H4 (cell line): Measurements from ENCODE around the gene VDR. TPM values are rescaled to one million over a fixed set of nuclear protein-coding genes. Genes with fewer than 3 reads are reported as not detected.

ENCODE experiments used
- DNase-seq: peaks from one replicate; pipeline ENCODE4 v3.0.0-alpha.2; 2015; ENCODE audit warnings: low spot score
- total RNA-seq: library from RNA; depleted of rRNA; stranded (reverse); fragments of >200 nt; shearing (Covaris generic); gene quantifications from 2 replicates; pipeline ENCODE4 v1.2.3, GENCODE V29; 2014; rRNA removed

The VDR gene
- total RNA-seq: 5.6 and 7.3 TPM in 2 replicates

DNA sequence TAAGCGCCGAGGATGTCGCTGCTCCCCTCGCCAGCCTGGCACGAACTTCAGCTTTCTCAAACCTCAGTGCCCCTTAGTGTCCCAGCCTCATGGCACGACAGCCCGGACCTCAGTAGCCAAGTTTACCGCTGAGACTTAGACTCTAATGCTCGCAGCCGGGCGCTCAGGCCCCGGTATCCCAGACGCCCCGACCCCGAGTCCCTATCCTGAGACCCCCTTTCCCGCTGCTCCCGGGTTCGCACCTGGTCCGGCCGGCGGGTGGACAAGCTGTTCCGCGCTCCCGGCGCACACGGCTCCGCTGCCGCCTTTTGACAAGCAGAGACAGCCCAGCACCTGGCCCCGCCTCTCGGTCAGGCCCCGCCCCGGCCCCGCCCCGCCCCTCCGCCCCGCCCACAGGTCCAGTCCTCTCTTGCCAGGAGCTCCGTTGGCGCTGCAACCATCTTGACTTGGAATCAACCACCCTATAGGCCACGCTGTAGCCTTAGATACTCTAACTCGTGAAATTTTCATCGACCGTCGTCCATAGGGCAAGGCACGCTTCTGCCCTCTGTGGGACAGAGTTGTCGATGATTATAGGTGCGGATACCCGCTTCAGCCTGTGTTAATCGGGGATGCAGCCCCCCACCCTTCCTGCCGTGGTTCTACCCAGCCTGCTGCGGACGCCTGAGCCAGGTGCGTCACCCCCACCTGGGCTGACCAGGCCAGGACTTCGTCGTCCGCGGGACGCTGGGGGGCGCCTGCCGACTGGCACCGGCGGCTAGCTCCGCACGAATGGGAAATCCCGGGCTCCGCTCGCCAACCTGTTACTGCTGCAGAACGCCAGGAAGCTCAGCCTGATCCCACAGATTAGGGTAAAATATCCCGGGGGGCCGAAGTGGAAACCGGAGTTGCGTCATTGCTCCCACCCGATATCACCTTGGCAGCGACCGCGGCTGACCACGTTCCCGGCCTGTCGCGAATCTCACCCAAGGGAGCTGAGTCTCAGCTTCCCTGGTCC is at the start of gene VDR:
TSS of gene VDR (minus strand) at position 282 of the 997 bp plus-strand sequence. CDS start 25,881 bp downstream, outside the sequence.
- peak; percentile 77 for DNase-seq

DNA sequence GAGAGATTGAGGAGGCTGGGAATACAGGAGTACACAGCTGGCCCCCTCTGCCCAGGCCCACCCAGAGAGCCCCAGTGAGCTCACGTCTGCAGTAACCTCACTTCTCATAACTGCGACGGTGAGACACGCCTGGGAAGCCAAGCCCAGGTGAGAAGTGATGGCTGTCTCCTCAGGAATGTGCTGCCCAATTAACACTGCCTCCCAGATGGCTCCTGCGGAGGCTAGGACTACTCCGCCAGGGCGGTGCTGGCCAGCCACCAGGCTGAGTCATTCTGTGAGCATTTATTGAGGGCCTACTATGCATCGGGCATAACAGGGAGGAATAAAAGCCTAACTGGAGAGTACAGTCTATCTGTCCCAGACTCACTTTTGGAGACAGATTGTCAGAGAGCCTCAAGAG is 49.3 kb upstream of the VDR start:
- no peak for DNase-seq

DNA sequence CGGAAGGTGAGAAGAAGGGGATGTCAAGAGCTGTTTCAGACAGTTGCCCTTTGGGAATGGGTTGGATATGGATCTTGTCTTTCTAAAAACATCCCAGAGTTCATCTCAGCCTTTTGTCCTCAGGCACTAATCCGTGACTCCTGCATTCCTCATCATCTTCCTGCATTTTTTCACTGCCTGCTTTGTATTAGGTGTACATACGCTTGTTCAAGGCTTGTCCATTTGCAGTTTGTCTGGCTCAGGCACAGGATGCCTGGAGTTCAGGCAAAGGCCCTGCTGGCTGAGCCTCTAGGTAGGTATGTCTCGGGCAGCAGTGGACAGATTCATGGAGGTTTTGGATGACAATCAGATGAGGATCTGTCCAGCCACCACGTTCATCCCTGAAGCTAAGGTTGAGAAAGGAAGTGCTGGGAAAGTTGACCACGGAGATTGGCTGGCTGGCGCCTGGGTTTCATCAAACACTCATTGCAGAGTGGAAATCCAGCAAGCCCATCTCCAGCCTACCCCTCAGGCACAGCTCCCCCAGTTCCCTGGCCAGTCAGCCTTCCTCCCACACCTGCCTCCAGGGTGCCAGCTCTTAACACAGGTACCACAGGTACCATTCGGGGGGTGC is 46.2 kb upstream of the VDR start:
- DNase-seq: no peak

DNA sequence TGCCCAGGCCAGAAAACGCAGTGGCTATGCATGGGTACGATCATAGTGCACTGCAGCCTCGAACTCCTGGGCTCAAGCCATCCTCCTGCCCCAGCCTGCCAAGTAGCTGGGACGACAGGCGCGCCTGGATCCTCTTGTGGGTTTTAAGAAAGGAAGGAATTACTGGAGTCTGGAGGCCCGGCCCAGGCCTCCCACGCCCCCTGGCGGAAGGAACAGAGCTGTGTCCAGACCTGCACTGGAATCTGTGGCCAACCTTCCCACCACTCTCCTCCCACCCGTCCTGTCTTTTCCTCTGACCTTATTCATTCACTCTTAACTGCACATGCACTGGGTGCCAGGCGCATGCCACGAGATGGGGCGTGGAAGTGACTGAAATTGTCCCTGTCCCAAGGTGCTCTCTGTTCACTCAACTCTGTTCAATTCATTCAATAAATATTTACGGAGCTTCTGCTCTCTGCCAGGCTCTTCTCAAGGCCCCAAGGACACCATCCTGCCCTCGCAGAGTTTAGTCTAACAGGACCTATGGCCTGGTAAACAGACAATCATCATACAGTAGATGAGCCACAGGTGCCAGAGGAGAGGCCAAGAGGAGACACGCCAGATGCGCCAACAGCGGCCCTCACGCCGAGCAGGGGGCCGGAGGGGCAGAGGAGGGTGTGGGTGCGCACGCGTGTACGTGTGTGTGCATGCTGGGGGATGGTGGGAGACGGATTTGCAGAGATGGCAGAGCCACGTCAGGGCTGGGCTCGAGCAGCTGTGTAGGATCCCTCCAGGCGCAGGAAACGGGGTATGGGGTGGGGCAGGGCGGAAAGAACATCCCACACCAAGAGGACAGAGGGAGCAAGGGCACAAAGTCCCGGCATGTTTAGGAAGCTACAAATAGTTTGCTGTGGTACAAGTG is 44.9 kb upstream of the VDR start:
- DNase-seq: peak; percentile 66

DNA sequence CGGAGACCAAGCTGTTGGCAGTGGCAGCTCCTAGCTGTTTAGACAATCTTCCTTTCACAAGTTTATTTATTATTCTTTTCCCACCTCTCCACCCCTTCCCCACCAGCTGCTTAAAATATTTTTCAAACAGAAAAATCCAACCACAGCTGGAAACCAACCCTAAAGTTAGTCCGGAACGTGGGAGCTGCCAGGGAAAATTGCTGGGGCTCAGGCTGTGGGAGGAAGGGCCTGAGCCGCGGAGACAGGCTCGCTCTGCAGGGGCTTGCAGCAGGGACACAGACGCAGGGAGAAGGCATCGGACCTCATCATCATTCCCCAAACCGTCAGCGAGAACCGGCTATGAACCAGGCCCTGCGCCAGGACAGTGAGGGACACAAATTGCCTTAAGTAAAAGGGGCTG is 42.5 kb upstream of the VDR start:
- DNase-seq: no peak

DNA sequence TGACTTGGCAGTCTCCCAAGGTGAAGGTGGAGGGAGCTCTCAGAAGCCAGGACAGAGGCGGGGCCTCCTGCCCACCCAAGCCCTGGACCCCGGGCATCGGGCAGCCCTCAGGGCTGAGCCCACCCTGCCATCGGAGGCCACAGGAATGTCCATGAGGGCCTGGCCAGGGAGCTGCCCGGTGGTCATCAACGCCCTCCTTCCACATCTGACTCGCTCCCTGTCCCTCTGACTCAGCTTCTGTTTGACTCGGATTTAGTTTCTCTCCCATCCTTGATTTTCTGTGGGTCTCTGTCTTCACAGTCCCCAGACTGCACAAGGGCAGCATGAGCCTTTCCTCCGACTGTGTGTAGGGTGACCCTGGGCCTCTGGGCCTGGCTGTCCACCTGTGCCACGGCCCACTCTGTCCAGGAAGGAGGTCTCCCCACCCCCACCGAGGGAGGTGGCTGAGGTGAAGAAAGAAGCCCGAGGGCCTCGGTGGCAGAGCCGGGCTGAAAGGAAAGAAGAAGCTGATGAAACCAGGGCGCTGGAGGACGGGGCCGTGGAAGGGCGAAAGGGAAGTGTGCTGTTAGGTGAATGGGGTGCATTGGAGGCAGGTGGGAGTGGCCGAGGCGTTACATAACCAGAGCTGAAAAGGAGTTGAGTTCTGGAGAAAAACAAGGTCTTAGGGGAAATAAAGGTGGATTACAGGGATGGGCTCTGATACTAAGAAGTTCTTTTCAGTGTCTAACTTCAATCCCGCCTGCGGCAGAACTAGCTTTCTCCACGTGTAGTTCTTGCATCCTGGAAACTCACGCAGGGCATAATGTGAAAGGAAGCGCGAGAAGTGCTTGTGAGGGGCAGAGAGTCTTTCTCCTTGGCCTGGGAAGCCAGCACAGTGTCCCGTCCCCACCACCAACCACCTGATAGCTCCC is 41.9 kb upstream of the VDR start:
- DNase-seq: no peak

DNA sequence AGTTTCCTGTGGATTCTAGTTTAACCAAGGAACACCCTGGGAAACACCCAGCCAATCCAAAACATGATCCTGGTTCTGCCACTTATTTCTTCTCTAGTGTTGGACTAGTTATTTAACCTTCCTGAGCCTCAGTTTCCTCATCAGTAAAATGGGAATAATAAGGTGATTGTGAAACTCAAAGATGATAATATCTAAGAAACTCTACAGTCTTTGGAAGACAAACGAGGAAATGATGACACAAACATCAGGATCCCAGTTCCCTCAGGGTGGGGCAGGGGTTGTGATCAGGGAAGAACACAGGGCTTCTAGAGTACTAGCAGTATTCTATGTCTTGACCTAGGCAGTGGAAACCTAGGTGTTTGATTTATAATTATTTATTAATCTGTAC is 40.5 kb upstream of the VDR start:
- DNase-seq: no peak

DNA sequence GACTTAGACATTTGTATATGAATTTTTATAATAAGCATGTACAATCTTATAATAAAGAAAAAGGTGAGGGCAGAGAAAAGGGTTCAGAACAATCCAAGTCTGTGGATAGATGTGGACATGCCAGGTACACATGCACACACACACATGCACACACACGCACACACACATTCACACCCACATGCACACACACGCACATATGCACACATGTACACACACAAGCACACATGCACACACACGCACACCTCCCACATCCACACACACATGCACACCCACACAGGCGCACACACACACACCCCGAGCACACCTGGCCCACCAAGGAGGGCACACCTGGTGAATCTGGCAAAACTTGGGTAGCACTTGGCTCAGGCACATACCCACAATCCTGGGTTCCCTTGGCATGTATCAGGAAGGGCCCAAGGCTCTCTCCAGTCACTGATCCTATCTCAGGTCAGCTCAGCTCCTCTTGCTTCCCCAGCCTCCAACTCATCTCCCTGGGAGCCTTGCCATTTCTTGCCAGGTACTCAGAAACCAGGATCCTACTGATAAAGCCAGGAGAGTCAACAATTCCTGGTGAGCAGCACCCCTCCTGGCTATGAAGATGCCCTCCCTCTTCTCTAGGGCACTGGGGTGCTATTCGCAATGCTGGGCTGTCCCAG is 40.0 kb upstream of the VDR start:
- no peak for DNase-seq

DNA sequence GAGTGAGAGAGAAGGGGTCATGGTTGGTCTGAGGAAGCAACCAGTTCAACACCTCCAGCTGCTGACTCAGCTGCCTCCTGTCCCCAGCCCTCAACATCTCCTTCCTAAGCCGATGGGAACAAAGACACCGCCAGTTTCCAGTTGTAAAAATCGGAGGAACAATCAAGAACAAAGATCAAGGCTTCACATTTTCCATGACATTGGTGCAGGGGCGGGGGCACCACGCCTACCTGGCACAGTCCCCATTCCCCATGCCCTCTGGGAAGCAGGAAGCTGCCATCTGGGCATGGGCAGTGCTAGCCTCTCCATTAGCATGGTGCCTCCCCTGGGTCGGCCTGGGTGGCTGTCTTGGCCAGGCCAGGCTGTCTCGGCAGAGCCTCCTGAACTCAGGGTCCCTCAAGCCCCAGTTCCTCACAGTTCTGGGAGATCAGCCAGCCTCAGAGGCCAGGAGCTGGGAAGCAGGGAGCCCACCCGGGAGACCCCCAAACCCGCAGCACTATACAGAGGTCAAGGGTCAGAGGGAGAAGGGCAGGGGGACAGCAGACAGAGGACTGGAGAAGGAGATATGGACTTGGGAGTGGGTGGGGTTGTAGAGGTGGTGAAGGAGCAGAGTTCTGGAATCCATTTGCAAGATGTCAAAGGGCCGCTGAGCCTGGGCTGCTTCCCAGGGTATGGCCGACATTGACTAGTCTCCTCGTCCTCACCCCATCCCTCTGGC is 39.0 kb upstream of the VDR start:
- peak; percentile 29 for DNase-seq

DNA sequence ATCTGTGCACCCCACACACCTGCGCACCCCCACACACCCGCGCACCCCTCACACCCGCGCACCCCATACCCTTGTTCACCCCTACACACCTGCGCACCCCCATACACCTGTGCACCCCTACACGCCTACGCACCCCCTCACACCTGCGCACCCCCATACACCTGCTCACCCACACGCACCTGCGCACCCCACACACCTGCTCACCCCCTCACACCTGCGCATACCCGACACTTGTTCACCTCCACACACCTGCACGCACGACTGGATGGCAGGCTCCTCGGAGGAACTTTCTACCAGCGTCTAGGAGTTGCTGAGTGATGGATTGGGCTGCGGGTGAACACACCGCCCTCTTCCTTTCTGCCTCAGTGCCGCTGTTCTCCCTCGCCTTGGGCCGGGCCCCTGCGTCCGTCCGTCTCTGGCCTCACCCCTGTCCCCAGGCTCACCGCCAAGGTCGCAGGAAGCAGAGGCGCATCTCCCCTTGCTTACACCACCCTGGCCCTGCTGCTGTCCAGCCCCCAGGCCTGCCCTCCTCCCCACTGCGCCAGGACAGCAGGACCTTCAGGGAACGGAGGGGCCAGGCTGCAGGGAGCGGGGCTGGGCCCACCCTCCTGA is 37.9 kb upstream of the VDR start:
- DNase-seq: no peak

DNA sequence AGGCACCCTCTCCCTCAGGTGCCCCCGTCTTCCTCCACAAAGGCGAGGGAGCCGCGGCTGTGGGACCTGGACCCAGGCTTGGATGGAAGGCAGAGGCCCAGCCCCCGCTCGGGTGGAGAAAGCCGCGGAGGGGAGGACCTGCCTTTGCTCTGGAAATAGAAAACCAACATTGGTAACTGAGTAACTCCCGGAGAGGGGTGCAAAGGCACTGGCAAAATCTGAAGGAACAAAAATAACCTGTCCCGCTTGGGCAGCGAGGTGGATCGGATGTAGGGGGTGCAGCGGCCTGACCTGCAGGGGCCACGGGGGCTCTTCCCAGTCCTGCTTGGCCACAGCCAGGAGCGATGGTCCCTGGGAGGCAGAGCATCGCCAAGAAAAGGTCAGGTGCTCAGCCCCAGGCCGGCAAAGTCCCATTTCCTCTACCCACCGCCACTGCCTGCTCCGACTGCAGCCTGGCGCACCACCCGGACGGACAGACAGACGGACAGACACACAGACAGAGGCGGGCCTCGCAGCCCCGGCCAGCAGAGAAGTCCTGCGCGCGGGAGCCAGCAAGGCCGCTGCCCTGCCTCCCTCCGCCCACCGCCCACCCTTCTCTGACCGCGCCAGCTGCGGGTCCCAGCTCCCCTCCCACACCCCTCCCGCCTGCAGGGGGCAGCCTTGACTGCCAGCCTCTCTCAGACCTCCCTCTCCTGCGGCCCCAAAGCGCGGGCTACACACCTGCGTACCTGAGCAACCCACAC is 37.2 kb upstream of the VDR start:
- no peak for DNase-seq

DNA sequence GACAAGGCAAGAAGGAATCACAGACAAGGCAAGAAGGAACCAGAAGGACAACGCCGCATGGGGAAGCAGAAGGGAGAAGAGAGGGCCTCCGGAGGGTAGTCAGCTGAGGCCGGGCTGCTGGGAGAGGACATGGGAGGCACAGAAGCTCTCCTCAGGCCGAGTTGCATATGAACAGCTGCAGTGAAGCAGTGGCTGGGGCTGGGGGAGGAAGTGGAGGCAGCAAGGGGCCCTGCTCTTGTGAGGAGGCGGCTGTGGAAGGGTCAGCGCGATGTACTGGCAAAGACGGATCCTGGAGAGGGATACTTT is 36.6 kb upstream of the VDR start:
- DNase-seq: no peak

DNA sequence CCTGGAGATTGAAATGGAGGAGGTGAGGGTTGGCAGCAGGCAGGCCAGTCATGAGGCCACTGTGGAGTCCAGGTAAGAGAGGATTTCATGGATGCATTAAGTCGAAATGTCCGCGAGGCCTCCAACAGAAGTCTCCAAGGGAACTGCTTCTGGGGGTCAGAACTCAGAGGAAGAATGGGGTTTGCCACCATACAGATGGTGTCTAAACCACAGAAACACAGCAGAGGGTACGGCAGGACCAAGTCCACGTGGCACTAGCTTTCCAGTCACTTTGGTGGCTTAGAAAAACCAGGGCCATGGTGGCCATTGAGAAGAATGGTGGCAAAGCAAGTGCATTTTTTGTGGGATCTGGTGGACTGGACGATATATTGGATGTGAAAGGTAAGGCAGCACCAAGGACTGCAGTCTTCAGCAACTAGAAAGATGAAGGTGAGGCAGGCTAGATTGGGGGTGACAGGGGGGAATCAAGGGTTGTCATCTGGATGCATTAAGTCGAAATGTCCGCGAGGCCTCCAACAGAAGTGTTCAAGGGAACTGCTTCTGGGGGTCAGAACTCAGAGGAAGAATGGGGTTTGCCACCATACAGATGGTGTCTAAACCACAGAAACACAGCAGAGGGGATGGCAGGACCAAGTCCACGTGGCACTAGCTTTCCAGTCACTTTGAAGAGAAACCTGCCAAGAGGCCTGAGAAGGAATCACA is 36.1 kb upstream of the VDR start:
- DNase-seq: no peak

DNA sequence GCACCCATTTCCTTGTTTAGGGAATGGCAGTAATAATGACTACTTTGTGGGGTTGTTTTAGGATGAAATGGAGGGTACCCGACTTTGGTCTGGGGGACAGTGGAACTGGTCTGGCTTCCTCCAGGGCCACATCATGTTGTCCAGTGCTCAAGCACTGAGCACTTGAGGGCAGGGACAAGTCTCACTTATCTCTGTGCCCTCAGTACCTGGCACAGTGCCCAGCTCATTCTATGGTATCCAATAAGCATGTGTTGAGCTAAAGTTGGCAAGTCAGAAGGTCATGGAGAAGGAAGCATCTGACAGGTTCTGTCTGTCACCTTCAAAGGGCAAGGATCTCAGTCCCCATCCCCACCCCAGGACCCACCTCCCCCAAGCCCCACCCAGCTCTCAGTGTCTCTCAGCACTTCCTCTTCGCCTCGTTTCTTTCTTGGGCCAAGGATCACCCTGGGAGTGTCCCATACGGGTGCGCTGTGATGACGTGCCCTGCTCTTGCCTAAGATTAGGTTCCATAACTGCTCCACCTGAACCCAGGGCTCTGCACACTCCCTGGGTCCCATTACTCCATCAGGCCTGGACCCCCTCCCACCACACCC is 34.3 kb upstream of the VDR start:
- DNase-seq: no peak

DNA sequence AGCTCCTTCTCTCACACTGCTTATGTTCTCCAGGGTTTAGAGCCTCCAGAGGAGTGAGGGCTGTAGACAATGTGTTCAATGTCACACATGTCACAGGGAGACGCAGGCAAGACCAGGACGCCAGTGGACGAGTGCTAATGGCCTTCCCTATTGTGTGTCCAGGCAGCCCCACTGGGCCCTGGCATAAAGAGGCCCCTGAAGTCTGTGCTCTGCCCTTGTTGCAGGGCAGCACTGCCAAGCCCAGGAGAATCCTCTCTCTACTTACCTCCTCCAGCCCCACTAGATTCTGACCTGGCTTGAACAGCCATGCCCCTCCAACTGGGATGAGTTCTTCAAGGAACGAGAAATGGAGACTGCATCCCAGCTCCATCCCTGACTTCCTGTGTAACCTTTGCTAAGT is 33.8 kb upstream of the VDR start:
- no peak for DNase-seq

DNA sequence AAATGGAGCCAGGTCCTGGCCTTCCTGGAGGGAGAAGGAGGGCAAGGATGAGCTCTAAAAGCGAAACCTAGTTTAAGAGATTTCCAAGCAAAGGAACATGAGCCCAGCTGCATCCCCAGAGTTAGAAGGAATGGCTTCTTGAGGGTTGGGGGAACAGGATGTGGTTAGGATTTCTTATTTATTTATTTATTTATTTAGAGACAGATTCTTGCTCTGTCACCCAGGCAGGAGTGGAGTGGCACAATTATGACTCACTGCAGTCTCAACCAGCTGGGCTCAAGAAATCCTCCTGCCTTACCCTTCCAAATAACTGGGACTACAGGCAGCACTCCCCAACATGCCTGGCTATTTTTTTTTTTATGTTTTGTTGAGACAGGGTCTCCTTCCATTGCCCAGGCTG is 33.3 kb upstream of the VDR start:
- peak; percentile 78 for DNase-seq

DNA sequence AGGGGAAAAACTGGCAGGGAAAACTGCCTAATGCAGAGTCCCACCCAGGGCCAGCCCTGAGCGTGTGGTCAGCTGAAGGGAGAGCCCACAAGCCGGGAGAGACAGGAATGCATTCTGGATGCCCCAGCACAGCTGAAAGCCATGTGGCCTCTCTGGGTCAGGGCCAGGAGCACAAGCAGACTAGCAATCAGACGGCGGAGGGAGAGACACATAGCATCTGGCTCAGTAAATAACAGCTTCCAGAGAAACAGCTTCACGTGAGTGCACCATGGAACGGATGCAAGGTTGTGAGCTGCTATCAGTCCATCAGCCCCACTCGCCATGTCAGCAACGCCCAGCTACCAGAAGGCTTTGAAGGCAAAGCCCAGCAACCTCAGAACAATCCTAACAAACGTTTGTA is 30.4 kb upstream of the VDR start:
- DNase-seq: peak; percentile 39

DNA sequence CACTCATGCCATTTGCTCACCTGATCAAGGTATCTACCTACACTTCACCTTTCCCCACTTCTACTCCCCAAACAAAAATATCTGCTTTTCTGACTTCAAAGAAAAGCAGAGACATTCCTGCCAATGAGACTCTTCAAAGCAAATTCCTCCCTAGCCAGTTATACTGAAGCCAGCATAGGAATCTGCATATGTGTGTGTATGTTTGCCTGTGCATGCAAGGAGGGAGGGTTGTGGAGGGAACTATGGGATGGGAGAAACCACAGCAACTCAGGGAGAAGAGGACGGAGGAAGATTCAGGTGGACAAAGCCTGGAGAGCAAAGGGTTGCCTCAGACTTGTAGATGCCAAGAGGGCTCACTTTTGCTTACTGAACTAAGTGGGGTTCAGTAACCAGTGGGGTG is 26.4 kb upstream of the VDR start:
- DNase-seq: no peak
